Suprapubic skin (tissue), 4 donors: ENCODE measurements around the gene CYTH3.

Experiments
- EP300 ChIP-seq: sonication (generic); formaldehyde crosslinking; IDR thresholded peaks from one replicate; pipeline ENCODE4 v1.6.1; 2017; ENCODE audit warnings: antibody characterized with exemption
- POLR2A ChIP-seq, 2 donors: fragments of 450-650 bp; IDR thresholded peaks; one replicate each; pipeline ENCODE4 v1.6.1; 2017; ENCODE audit warnings: antibody characterized with exemption in 2 of 2, mild to moderate bottlenecking in 2 of 2, moderate library complexity in 2 of 2
- POLR2AphosphoS5 ChIP-seq, 3 donors: sonication (generic); formaldehyde crosslinking; IDR thresholded peaks; one replicate each; pipeline ENCODE4 v1.6.1; 2017; ENCODE audit warnings: antibody characterized with exemption in 3 of 3
- TF ChIP-seq, protein P1 (sequence below), 2 donors: fragments of 200-600 bp in 1 of 2; fragments of 450-650 bp in 1 of 2; sonication (generic) in 1 of 2; IDR thresholded peaks; one replicate each; pipeline ENCODE4 v1.5.1; 2016 to 2019; ENCODE audit warnings: antibody characterized with exemption in 2 of 2, mild to moderate bottlenecking in 1 of 2, moderate library complexity in 1 of 2

GRCh38 chr7:6128205-6128604 is 144.2 kb downstream of the CYTH3 start:
- TF ChIP-seq, protein P1, sequence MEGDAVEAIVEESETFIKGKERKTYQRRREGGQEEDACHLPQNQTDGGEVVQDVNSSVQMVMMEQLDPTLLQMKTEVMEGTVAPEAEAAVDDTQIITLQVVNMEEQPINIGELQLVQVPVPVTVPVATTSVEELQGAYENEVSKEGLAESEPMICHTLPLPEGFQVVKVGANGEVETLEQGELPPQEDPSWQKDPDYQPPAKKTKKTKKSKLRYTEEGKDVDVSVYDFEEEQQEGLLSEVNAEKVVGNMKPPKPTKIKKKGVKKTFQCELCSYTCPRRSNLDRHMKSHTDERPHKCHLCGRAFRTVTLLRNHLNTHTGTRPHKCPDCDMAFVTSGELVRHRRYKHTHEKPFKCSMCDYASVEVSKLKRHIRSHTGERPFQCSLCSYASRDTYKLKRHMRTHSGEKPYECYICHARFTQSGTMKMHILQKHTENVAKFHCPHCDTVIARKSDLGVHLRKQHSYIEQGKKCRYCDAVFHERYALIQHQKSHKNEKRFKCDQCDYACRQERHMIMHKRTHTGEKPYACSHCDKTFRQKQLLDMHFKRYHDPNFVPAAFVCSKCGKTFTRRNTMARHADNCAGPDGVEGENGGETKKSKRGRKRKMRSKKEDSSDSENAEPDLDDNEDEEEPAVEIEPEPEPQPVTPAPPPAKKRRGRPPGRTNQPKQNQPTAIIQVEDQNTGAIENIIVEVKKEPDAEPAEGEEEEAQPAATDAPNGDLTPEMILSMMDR (IDR thresholded peaks at IDR 0.05), result no peak
- no peak for TF ChIP-seq POLR2A (IDR thresholded peaks at IDR 0.05)
- TF ChIP-seq EP300, result no peak
- TF ChIP-seq POLR2AphosphoS5 (IDR thresholded peaks at IDR 0.05), result no peak
